GM06990 (cell line): ENCODE data around the gene ISL1.

Experiments used
- DNase-seq: peaks from one replicate; pipeline ENCODE4 v3.0.0-alpha.2; 2011; ENCODE audit not compliant: insufficient read length; ENCODE audit errors: extremely low read depth
- H3K27me3 ChIP-seq: replicated peaks from 2 replicates; pipeline ENCODE4 v1.6.0; 2011; ENCODE audit warnings: low read length; ENCODE audit not compliant: control insufficient read depth, insufficient read depth
- H3K36me3 ChIP-seq: 2 replicates; pipeline ENCODE4 v1.5.1; 2011; ENCODE audit warnings: low read length; ENCODE audit not compliant: control insufficient read depth, insufficient read depth
- H3K4me3 ChIP-seq: replicated peaks from 2 replicates; pipeline ENCODE4 v1.5.1; 2011; ENCODE audit warnings: low read depth, mild to moderate bottlenecking, control low read depth, low read length
- TF ChIP-seq, protein P1 (sequence below): IDR thresholded peaks from 2 replicates; pipeline ENCODE4 v1.5.1; 2011; ENCODE audit warnings: low read length, control low read depth, mild to moderate bottlenecking, inconsistent platforms; ENCODE audit not compliant: insufficient read depth, poor library complexity, severe bottlenecking

Gene ISL1

DNA sequence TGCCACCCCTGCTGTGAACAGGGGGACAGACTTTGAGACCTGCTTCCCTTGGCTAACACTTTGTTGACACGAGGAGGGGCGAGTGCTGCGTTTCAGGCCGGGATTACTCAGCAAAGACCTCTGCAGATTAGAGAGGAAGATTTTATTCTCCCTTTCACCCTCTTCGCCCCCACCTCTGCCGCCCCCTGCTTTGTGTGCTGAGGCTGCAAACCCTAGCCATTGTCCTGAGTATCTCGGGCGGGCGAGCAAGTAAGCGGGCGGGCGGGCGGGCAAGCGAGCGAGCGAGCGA is 6.0 kb downstream of the ISL1 start:
- no peak overlapping the region for H3K4me3 ChIP-seq
- no peaks in the 10 kb centered on the region for H3K36me3 ChIP-seq
- H3K27me3 ChIP-seq, result peaks cover 4% of the 10 kb centered on the region
- no peak for DNase-seq
- TF ChIP-seq, protein P1, sequence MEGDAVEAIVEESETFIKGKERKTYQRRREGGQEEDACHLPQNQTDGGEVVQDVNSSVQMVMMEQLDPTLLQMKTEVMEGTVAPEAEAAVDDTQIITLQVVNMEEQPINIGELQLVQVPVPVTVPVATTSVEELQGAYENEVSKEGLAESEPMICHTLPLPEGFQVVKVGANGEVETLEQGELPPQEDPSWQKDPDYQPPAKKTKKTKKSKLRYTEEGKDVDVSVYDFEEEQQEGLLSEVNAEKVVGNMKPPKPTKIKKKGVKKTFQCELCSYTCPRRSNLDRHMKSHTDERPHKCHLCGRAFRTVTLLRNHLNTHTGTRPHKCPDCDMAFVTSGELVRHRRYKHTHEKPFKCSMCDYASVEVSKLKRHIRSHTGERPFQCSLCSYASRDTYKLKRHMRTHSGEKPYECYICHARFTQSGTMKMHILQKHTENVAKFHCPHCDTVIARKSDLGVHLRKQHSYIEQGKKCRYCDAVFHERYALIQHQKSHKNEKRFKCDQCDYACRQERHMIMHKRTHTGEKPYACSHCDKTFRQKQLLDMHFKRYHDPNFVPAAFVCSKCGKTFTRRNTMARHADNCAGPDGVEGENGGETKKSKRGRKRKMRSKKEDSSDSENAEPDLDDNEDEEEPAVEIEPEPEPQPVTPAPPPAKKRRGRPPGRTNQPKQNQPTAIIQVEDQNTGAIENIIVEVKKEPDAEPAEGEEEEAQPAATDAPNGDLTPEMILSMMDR, result no peak

GRCh38 chr5:51389577-51390463 is 6.6 kb downstream of the ISL1 start:
- DNase-seq, result no peak
- H3K36me3 ChIP-seq, result no peaks in the 10 kb centered on the region
- H3K4me3 ChIP-seq, result no peak overlapping the region
- peaks cover 4% of the 10 kb centered on the region for H3K27me3 ChIP-seq
- TF ChIP-seq, protein P1, result no peak

DNA sequence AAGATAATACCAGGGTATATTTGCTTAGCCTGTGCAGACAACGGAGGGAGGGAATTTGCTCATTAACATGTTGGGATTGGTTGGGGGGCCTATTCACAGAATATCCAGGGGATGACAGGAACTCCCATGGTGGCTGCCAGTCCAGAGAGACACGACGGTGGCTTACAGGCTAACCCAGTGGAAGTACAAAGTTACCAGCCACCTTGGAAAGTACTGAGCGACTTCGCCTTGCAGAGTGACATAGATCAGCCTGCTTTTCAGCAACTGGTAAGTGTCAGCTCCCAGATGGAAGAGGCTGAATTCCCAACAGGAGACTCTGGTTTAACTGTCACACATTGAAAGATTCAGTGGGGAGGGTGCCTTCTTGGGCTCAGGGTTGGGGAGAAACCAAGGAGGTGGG is 7.9 kb downstream of the ISL1 start:
- Histone ChIP-seq H3K4me3 (no peak overlapping the region), H3K36me3 (no peaks in the 10 kb centered on the region), H3K27me3 (peaks cover 4% of the 10 kb centered on the region)
- DNase-seq, result no peak
- TF ChIP-seq, protein P1, result no peak

DNA sequence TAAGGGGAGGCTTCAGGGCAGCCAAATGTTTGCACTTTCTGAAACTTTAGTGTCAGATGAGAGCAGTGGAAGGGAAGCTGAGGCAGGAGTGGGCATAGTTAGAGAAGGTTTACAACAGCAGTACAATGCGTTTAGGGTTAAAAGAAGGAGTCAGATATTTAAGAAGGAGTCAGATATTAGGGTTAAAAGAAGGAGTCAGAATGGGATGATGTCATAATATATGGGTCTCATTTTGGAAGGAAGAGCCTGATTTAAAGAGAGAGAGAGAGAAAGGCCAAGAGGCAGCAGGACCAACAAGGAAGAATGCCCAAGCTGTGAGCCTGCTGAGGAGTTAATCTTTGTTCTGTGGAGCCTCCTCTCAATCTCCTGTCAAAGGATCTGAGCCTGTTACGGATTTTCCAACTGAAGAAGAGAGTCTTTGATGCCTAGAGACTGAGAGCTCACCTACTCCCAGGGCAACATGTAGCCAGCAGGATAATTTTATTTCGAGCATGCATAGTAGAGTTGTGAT is 9.5 kb downstream of the ISL1 start:
- Histone ChIP-seq H3K27me3 (peaks cover under 1% of the 10 kb centered on the region; the same call in 1 of the 2 replicates), H3K36me3 (no peaks in the 10 kb centered on the region), H3K4me3 (no peak overlapping the region)
- TF ChIP-seq, protein P1, result no peak
- DNase-seq, result no peak

- Histone ChIP-seq H3K4me3 (no peak overlapping the region), H3K27me3 (no peaks in the 10 kb centered on the region; the same call in 1 of the 2 replicates), H3K36me3 (no peaks in the 10 kb centered on the region)
- TF ChIP-seq, protein P1, result no peak
- no peak for DNase-seq
These were observed 11.4 kb downstream of the ISL1 start for GRCh38 chr5:51394609-51395008.

GRCh38 chr5:51395245-51395644 is 12.0 kb downstream of the ISL1 start:
- no peak for DNase-seq
- no peaks in the 10 kb centered on the region for H3K27me3 ChIP-seq
- no peaks in the 10 kb centered on the region for H3K36me3 ChIP-seq
- TF ChIP-seq, protein P1, result no peak
- H3K4me3 ChIP-seq, result no peak overlapping the region
